Head of caudate nucleus (tissue), 42 donors: Measurements from ENCODE around the gene HLTF.
A peak's percentile ranks its signal among the peaks of the same experiment; 100 is the strongest.
"Not testable (repeated sequence)": the region's sequence is repeated elsewhere in the genome, so short reads cannot be mapped to it uniquely, and the experiment has no call there.

Source experiments
- DNase-seq, 42 donors: peaks; one replicate each; pipeline versions ENCODE4 v3.0.0 to v3.0.0-alpha.2; 2020 to 2021; ENCODE audit warnings: mixed read lengths in 7 of 42
- intact Hi-C: fragments of 100-400 bp; cut with DNase I; formaldehyde crosslinking; loops from one replicate; pipeline ENCODE4 v1.15.0; 2022

Gene HLTF

DNA sequence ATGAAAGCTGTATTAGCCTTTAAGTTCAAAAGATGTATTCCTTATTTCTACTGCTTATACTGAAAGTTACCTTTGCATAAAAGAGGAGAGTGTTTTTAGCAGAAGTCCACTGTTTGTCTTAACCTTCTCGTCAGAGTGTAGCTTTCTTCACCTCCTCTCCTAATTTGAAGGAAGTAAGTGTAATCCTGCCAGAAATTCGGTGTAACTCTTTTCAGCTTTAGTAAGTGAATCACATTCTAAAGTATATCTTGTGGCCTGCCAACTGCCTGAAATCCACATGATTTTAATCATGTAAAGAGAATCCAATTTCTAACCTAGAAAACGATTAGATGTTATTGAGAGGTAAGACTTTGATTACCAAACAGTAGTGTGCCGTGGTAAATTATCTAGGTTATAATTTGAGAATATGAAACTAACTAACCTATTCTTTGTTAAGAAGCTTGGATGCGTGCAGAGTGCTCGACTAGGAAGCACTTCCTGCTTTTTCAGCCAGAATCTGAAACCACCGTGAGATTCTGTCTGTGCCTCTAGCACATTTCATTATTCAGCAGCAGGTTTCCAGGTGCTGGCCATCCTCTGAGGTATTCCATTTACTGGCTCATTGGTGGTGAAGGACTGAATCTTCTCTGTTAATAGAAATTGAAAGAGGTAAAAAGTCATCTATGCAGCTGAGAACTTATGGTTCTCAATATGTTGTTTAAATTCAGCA lies 87.5 kb downstream of the HLTF start:
- intact Hi-C loops = no loop called here
- no peak for DNase-seq

DNA sequence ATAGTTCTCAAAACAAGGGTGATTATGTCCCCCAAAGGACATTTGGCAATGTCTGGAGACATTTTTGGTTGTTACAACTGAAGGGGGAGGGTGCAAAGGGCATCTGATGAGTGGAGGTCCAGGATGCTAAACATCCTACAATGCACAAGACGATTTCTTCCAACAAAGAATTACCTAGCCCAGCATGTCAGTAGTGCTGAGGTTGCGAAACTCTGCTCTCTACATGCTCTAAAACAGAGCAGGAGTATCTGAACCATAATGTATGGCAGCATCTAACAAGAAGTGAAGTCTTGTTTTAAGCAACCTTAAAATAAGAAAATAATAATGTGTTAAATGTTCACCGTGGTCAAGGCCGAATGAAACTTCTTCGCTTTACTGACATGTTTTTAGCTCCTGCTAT lies 88.0 kb downstream of the HLTF start:
- DNase-seq = no peak
- intact Hi-C loops = no loop called here

DNA sequence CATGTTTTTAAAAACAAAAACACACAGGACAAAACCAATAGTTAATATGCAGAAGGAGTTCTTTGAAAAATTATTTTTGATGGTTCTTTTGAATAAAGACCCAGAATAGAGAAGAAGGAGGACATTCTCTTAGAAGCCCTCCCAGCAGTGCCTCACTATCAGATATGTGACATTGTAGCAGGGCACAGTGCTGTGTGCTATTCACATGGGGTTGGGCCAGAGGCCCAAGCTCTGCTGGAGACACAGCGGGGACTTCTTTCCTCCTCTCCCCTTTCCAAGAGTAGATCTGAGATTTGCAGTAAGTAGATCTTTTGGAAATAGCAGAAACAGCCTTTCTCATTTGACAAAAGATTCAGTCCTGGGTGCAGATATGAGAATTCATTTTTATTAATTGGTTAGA lies 88.7 kb downstream of the HLTF start:
- DNase-seq = no peak
- intact Hi-C loops = no loop called here

DNA sequence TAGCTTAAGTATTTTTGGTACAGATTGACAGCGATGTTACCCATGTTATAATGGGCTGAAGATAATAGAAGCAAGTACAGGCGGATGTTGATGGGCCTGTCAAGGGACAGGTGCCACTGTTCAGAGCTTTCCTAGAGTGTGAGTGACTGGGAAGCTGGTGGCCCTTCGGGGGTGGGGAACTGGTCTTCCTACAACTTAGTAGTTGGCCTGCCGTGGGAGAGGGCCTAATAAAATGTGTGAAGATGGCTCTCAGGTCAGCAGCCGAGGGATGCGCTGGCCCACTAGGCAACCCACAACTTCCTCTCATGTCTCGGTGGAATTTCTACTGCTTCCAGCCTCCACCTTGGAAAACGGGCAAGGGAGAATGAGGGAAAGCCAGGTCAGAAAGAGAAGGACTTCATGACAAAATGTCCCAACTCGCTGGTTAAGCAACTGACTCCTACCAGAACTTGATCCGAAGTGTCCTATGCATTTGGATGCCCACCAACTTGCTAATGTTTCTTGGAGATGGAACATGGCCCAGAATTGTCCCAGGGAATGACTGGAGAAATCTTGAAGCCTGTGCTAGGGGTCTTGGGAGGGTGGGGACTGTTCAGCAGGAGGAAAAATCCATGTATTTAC lies 93.6 kb downstream of the HLTF start:
- DNase-seq = peak in 1 of 42 donors; percentile 7
- intact Hi-C loops = no loop called here

DNA sequence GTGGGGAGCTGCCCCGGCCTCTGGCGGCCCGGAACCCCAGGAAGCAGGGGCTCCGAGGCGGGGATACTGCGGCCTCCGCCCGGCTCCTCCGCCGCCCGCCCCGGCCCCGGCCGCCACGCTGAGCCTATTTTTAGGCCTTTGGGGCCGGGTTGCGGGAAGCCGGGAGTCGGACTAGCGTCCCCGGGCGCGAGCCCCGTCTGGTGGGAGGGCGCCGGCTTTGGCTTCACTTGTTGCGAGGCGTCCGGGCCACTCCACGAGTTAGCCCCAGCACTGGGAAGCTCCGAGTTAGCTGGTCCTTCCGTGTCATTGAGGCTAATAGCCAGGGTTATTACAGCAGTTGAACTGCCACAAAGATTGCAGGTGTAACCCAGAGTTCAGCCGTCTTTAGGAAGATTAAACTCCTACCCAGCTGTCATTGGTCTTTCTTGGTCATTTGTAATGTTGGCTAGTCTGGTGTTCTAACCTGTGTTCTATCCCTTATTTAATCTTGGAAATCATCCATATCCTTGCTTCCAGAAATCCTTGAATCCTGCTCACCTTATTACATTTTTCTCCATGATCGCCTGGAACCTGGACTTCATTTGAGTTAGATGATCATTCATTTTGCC lies 94.2 kb downstream of the HLTF start:
- intact Hi-C loops = no loop called here
- peak in 36 of 42 donors; percentile 12 to 71 (median 44) for DNase-seq

DNA sequence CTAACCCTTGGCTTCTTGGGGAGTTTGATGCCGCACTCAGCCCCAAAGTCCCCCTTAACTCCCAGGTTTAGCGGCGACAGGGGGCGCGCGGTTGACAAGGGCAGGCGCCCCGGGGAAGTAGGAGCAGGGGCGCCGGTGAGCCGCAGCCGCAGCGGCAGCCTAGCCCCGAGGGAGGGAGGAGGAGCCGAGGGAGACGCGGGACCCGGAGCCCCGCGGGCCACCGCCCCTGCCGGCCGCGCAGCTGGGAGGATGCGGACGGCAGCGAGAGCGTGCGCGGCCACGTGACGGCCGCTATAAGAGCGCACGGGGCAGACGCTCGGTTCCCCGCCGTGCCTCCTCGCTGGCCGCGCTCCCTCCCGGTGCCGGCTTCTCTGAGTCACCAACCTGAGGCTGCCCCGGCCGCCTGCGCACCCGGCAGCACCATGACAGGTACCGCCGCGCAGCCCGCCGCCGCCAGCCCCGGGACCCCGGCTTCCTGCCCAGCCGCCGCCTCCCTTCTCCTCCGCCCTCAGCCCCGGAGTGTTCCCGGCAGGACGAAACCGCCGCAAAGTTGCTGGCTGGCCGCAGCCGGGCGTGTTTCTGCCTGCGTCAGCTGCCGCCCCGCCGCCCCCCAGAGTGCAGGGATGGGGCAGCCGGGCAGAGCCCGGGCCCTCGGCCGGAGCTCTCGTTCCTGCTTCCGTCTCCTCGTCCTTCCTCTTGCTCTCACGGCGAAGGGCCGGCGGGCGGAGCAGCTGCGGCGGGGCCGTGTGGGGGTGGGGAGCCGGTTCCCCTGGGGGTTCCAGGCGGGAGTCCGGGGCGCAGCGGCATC lies 94.9 kb downstream of the HLTF start, which contains the start of gene GYG1:
TSS of gene GYG1 (plus strand) at position 322 of the 808 bp plus-strand sequence. CDS start at position 423, 101 bp downstream.
- peak; percentile 36 to 95 (median 84) for DNase-seq
- intact Hi-C loops = no loop called here

DNA sequence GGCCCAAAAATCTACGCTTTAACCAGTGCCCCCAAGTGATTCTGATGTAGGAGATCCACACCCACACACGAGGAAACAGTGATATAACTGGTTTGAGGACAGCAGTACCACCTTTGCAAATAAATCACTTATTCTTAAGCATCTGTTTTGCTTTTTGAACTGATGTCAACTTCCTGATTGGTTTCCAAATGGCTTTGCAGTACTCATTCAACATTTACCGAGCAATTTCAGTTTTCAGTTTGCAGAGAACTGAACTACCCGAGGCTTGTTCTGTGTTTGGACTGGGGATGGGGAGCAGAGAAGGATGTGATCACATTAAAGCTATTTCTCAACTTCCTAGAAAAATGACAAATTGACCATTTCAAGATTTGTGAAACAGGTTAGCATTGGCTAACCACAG lies 96.1 kb downstream of the HLTF start:
- intact Hi-C loops = no loop called here
- DNase-seq = no peak

DNA sequence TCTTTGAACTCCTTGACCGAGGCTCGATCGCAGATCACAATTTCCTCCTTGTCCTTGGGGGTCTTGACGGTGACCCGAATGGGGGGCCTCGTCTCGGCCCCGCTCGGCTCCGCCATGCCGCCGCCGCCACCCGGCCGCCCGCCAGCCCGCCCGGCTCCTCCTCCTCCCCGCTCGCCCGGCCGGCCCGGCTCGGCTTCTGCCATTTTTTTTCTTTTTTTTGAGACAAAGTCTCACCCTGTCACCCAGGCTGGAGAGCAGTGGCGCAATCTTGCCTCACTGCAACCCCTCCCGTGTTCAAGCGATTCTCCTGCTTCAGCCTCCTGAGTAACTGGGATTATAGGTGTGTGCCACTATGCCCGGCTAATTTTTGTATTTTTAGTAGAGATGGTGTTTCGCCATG lies 98.8 kb downstream of the HLTF start:
- intact Hi-C loops, DNase-seq: not testable (repeated sequence)

DNA sequence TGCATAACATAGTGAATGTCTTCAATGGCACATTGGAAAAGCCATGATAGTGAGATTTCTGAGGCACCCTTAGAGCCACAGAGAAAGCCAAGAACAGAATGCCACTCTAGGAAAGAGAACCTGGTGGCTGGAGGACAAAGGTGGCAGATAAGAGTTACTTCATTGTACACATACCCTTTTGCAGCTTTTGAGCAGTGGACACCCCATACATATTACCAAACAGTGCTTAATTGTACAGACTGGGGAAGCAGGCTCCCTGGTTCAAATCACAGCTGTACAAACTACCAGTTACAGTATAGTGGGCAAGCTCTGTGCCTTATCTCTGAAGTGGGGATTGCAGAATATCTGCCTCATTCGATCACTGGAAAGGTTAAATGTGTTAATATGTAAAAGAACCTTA lies 105.1 kb downstream of the HLTF start:
- DNase-seq = no peak
- intact Hi-C loops = no loop called here
